Astrocyte (in vitro differentiated cells and primary cell): ENCODE results near the gene HMG20B. TPM values are rescaled to one million over a fixed set of nuclear protein-coding genes. Genes with fewer than 3 reads are reported as not detected.

Experiments used
- DNase-seq: peaks from one replicate; pipeline ENCODE4 v3.0.0-alpha.2; 2010; ENCODE audit warnings: low read depth
- FAIRE-seq: peaks from 2 replicates; lab custom pipeline; 2011; peaks lifted over from hg19 to GRCh38; lab: Jason Lieb, UNC
- H2AFZ ChIP-seq: 2 replicates; pipeline ENCODE4 v1.6.0; 2012; ENCODE audit warnings: low read depth, low read length, inconsistent platforms
- H3K27ac ChIP-seq: 2 replicates; pipeline ENCODE4 v1.5.1; 2011; ENCODE audit warnings: low read depth, low read length, inconsistent platforms
- H3K27me3 ChIP-seq: 2 replicates; pipeline ENCODE4 v1.6.0; 2011; ENCODE audit warnings: low read length, inconsistent platforms; ENCODE audit not compliant: insufficient read depth
- H3K36me3 ChIP-seq: 2 replicates; pipeline ENCODE4 v1.5.1; 2011; ENCODE audit warnings: low read length, inconsistent platforms; ENCODE audit not compliant: insufficient read depth
- H3K4me1 ChIP-seq: 2 replicates; pipeline ENCODE4 v1.5.1; 2011; ENCODE audit warnings: low read length, inconsistent platforms; ENCODE audit not compliant: insufficient read depth
- H3K4me2 ChIP-seq: 2 replicates; pipeline ENCODE4 v1.6.0; 2012; ENCODE audit warnings: low read length, inconsistent platforms
- H3K4me3 ChIP-seq: 2 replicates; pipeline ENCODE4 v1.5.1; 2011; ENCODE audit warnings: low read depth, mild to moderate bottlenecking, low read length, inconsistent platforms; ENCODE audit not compliant: insufficient read depth
- H3K79me2 ChIP-seq: 2 replicates; pipeline ENCODE4 v1.6.0; 2012; ENCODE audit warnings: mild to moderate bottlenecking, low read length, inconsistent platforms; ENCODE audit not compliant: insufficient read depth
- H3K9ac ChIP-seq: 2 replicates; pipeline ENCODE4 v1.6.0; 2012; ENCODE audit warnings: mild to moderate bottlenecking, low read length, inconsistent platforms
- H3K9me3 ChIP-seq: 2 replicates; pipeline ENCODE4 v1.5.1; 2012; ENCODE audit warnings: low read depth, mild to moderate bottlenecking, low read length, inconsistent platforms; ENCODE audit not compliant: insufficient read depth
- H4K20me1 ChIP-seq: 2 replicates; pipeline ENCODE4 v1.6.0; 2012; ENCODE audit warnings: low read length, inconsistent platforms; ENCODE audit not compliant: insufficient read depth
- H3K27ac Mint-ChIP-seq: one replicate; pipeline ENCODE4 v1.8.0; 2021; ENCODE audit warnings: mild to moderate bottlenecking, mixed read lengths; ENCODE audit not compliant: unreplicated experiment
- H3K27me3 Mint-ChIP-seq: one replicate; pipeline ENCODE4 v1.8.0; 2021; ENCODE audit warnings: low read depth, mixed read lengths; ENCODE audit not compliant: unreplicated experiment
- H3K36me3 Mint-ChIP-seq: one replicate; pipeline ENCODE4 v1.8.0; 2021; ENCODE audit warnings: low read depth, mixed read lengths; ENCODE audit not compliant: unreplicated experiment
- H3K4me1 Mint-ChIP-seq: one replicate; pipeline ENCODE4 v1.8.0; 2021; ENCODE audit warnings: low read depth, mixed read lengths; ENCODE audit not compliant: unreplicated experiment
- H3K4me3 Mint-ChIP-seq: one replicate; pipeline ENCODE4 v1.8.0; 2021; ENCODE audit warnings: mild to moderate bottlenecking, moderate library complexity, mixed read lengths; ENCODE audit not compliant: unreplicated experiment
- H3K9me3 Mint-ChIP-seq: one replicate; pipeline ENCODE4 v1.8.0; 2021; ENCODE audit warnings: mild to moderate bottlenecking, mixed read lengths; ENCODE audit not compliant: unreplicated experiment
- EZH2 ChIP-seq: IDR thresholded peaks from 2 replicates; pipeline ENCODE4 v1.6.1; 2012; ENCODE audit warnings: mild to moderate bottlenecking, low read length, inconsistent platforms; ENCODE audit not compliant: insufficient read depth
- total RNA-seq: library from RNA; stranded (reverse); gene quantifications from 2 replicates; pipeline ENCODE4 v1.2.1, GENCODE V29; 2021
- TF ChIP-seq, protein P1 (sequence below): IDR thresholded peaks from 2 replicates; pipeline ENCODE4 v1.5.1; 2011; ENCODE audit warnings: low read depth, mild to moderate bottlenecking, inconsistent platforms, low read length, moderate library complexity; ENCODE audit not compliant: insufficient read depth

Gene HMG20B
- total RNA-seq, 1 donor from 2014 or later: 55.9 TPM

DNA sequence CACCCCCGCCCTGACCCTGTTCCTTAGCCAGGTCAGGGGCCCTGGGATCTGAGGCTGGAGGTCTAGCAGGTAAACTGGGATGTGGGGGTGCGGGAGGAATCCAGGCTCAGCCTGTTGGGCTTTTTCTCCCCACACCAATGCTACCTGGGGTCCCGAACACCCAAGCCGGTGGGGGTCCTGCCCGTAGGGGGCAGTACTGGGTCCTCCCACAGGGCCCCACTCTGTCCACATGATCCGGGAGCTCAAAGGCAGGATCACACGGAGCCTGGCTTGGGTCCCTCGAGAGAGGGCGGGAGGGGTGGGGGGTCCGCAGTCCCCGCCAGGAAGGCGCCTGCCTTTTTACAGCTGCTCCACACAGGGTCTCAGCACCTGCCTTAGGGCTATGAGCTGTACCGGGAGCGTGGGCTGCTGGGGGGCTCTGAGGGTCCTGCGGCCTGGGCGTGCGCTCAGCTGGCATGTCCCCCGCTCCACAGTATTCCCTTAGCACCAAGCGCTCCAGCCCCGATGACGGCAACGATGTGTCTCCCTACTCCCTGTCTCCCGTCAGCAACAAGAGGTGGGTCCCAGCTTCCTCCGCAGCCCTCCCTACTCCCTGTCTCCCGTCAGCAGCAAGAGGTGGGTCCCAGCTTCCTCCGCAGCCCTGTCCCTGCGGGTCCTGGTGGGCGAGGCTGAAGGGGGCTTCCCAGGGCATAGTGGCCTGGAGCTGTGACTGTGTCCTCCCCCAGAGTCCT, 46.1 kb upstream of the HMG20B start:
- H3K36me3 Mint-ChIP-seq: peaks cover 6% of the 10 kb centered on the region
- H3K27ac Mint-ChIP-seq: no peak overlapping the region
- H3K4me1 Mint-ChIP-seq: no peaks in the 10 kb centered on the region
- Histone ChIP-seq H3K9me3 (no peaks in the 10 kb centered on the region), H3K4me2 (no peak overlapping the region), H3K79me2 (peaks cover 41% of the 10 kb centered on the region), H2AFZ (no peak overlapping the region), H3K4me1 (no peaks in the 10 kb centered on the region), H3K9ac (no peak overlapping the region), H3K4me3 (no peak overlapping the region), H3K27ac (no peak overlapping the region), H4K20me1 (peaks cover 65% of the 10 kb centered on the region), H3K27me3 (no peaks in the 10 kb centered on the region), H3K36me3 (peaks cover 4% of the 10 kb centered on the region)
- no peak overlapping the region for H3K4me3 Mint-ChIP-seq
- H3K9me3 Mint-ChIP-seq: no peaks in the 10 kb centered on the region
- DNase-seq: no peak
- no peak for TF ChIP-seq EZH2
- TF ChIP-seq, protein P1, sequence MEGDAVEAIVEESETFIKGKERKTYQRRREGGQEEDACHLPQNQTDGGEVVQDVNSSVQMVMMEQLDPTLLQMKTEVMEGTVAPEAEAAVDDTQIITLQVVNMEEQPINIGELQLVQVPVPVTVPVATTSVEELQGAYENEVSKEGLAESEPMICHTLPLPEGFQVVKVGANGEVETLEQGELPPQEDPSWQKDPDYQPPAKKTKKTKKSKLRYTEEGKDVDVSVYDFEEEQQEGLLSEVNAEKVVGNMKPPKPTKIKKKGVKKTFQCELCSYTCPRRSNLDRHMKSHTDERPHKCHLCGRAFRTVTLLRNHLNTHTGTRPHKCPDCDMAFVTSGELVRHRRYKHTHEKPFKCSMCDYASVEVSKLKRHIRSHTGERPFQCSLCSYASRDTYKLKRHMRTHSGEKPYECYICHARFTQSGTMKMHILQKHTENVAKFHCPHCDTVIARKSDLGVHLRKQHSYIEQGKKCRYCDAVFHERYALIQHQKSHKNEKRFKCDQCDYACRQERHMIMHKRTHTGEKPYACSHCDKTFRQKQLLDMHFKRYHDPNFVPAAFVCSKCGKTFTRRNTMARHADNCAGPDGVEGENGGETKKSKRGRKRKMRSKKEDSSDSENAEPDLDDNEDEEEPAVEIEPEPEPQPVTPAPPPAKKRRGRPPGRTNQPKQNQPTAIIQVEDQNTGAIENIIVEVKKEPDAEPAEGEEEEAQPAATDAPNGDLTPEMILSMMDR: no peak
- H3K27me3 Mint-ChIP-seq: no peaks in the 10 kb centered on the region
- no peak for FAIRE-seq

DNA sequence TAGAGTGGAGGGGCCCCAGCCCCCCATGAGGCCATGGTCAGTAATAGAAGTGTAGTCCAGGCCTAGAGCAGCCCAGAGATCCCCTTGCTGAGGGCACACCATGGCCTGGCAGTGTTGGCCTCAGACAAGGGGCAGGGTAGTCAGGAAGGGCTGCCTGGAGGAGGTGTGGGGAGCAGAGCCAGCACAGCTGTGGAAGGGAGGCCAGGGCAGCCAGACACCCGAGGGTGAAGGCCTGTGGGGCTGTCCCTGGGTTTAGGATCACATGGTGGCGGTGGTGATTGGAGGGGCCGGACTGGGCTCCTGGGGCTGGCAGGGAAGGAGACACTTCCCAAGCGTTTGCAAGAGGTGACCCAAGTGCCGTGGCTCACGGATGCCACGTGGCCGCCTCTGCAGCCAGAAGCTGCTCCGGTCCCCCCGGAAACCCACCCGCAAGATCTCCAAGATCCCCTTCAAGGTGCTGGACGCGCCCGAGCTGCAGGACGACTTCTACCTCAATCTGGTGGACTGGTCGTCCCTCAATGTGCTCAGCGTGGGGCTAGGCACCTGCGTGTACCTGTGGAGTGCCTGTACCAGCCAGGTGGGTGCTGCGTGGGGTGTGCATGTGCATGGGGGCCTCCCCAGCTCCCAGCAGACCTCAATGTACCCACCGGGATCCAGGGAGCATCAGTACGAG, 45.4 kb upstream of the HMG20B start:
- no peaks in the 10 kb centered on the region for H3K27me3 Mint-ChIP-seq
- Histone ChIP-seq H3K9me3 (no peaks in the 10 kb centered on the region), H3K79me2 (peaks cover 34% of the 10 kb centered on the region), H3K9ac (no peak overlapping the region), H3K27ac (no peak overlapping the region), H2AFZ (no peak overlapping the region), H3K36me3 (peaks cover 4% of the 10 kb centered on the region), H3K4me3 (no peak overlapping the region), H3K27me3 (no peaks in the 10 kb centered on the region), H4K20me1 (peaks cover 59% of the 10 kb centered on the region), H3K4me1 (no peaks in the 10 kb centered on the region), H3K4me2 (no peak overlapping the region)
- no peak for FAIRE-seq
- no peak for DNase-seq
- no peak overlapping the region for H3K27ac Mint-ChIP-seq
- no peak overlapping the region for H3K4me3 Mint-ChIP-seq
- peaks cover 6% of the 10 kb centered on the region for H3K36me3 Mint-ChIP-seq
- H3K4me1 Mint-ChIP-seq: no peaks in the 10 kb centered on the region
- TF ChIP-seq, protein P1: no peak
- no peak for TF ChIP-seq EZH2
- H3K9me3 Mint-ChIP-seq: no peaks in the 10 kb centered on the region

DNA sequence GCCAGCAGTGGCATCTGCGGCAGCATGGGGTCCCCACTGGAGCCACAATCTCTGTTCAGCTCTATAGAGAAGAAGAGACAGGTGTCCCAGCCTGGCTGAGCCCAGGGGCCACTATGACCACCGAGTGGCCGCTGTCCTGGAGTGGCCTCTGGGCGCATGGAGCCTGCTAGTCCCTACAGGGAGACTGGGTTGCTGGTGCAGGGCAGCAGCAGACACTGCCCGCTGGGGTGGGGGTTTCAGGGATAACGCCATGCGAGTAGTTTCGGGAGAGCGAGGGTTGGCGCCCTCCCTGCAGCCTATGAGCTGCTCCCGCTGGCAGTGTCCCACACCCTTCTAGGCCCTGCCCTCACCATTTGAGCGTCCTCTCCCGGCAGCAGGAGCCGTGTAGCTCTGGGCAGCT, 44.7 kb upstream of the HMG20B start:
- peaks cover 4% of the 10 kb centered on the region for H3K36me3 ChIP-seq
- Mint-ChIP-seq H3K9me3 (no peaks in the 10 kb centered on the region), H3K27ac (no peak overlapping the region), H3K4me3 (no peak overlapping the region), H3K4me1 (no peaks in the 10 kb centered on the region), H3K36me3 (peaks cover 8% of the 10 kb centered on the region), H3K27me3 (no peaks in the 10 kb centered on the region)
- no peak for TF ChIP-seq EZH2
- TF ChIP-seq, protein P1: no peak
- no peaks in the 10 kb centered on the region for H3K9me3 ChIP-seq
- no peaks in the 10 kb centered on the region for H3K4me1 ChIP-seq
- no peak overlapping the region for H3K27ac ChIP-seq
- H3K27me3 ChIP-seq: no peaks in the 10 kb centered on the region
- peaks cover 52% of the 10 kb centered on the region for H4K20me1 ChIP-seq
- DNase-seq (no peak), FAIRE-seq (no peak)
- peaks cover 28% of the 10 kb centered on the region for H3K79me2 ChIP-seq
- no peak overlapping the region for H3K4me2 ChIP-seq
- H3K4me3 ChIP-seq: no peak overlapping the region
- no peak overlapping the region for H3K9ac ChIP-seq
- H2AFZ ChIP-seq: no peak overlapping the region
